HCT116 (cell line): ENCODE data around the gene AMOTL1. TPM values are rescaled to one million over a fixed set of nuclear protein-coding genes. Genes with fewer than 3 reads are reported as not detected.

Experiments
- ATAC-seq: fragments of 200-7000 bp; cut with Tn5 transposase; 2 replicates; pipeline ENCODE4 v1.9.1; 2020; ENCODE audit warnings: mild to moderate bottlenecking, moderate library complexity
- BruUV-seq: library from RNA; stranded (reverse); fragments of 400-500 nt; replicated peaks from 2 replicates; lab custom pipeline; 2021; lab: Mats Ljungman, UMichigan
- CTCF ChIA-PET: fragments of 300-600 bp; sonication (Branson Sonifier 250); formaldehyde crosslinking; loops from one replicate; lab custom pipeline; 2021; ENCODE audit warnings: antibody characterized with exemption; lab: Charles Lee
- POLR2A ChIA-PET: fragments of 300-600, 350-600 bp; sonication (Branson Sonifier 250); formaldehyde crosslinking; loops from one replicate; lab custom pipeline; 2021; ENCODE audit warnings: antibody characterized with exemption; lab: Charles Lee
- RAD21 ChIA-PET, 2 experiments: fragments of 300-600 bp; sonication (Branson Sonifier 250); formaldehyde crosslinking; loops; one replicate each; lab custom pipeline; 2023; ENCODE audit warnings: low total read pairs in 2 of 2; ENCODE audit not compliant: uncharacterized antibody in 2 of 2, unreplicated experiment in 2 of 2, low non-redundant PET in 1 of 2; lab: Charles Lee
- DNase-seq: peaks from one replicate; pipeline ENCODE4 v3.0.0-alpha.2; 2010; ENCODE audit warnings: low read depth, low spot score
- H2AFZ ChIP-seq: fragments of 200-600 bp; shearing (Covaris generic), sonication (generic); 2 replicates; pipeline ENCODE4 v1.6.1; 2017; ENCODE audit warnings: low read depth, mixed run types, mixed read lengths, antibody characterized with exemption, low read length; ENCODE audit not compliant: poor library complexity, severe bottlenecking
- H3K27ac ChIP-seq: 2 replicates; pipeline ENCODE4 v1.5.1; 2012; ENCODE audit warnings: low read depth, low read length
- H3K27me3 ChIP-seq: fragments of 200-600 bp; sonication (generic); 2 replicates; pipeline ENCODE4 v1.6.1; 2016; ENCODE audit warnings: mixed run types, low read length, mixed read lengths; ENCODE audit not compliant: insufficient read depth
- H3K36me3 ChIP-seq, 2 experiments: fragments of 200-500 bp in 1 of 2; fragments of 200-600 bp in 1 of 2; sonication (Bioruptor generic) in 1 of 2; sonication (generic) in 1 of 2; 2 replicates each; pipeline versions ENCODE4 v1.5.1 to v1.6.1; 2014 to 2016; ENCODE audit warnings: low read length in 2 of 2, inconsistent platforms in 1 of 2, mixed read lengths in 1 of 2, mixed run types in 1 of 2; ENCODE audit not compliant: insufficient read depth in 2 of 2, control insufficient read depth in 1 of 2
- H3K4me1 ChIP-seq, 2 experiments: fragments of 200-600 bp in 1 of 2; sonication (generic) in 1 of 2; 2 replicates each; pipeline versions ENCODE4 v1.5.1 to v1.6.1; 2012 to 2017; ENCODE audit warnings: low read length in 2 of 2, inconsistent platforms in 1 of 2, mild to moderate bottlenecking in 1 of 2, mixed read lengths in 1 of 2, mixed run types in 1 of 2, moderate library complexity in 1 of 2; ENCODE audit not compliant: insufficient read depth in 2 of 2, control insufficient read depth in 1 of 2
- H3K4me2 ChIP-seq: fragments of 200-600 bp; sonication (generic); 2 replicates; pipeline ENCODE4 v1.6.1; 2017; ENCODE audit warnings: mixed run types, low read length, mixed read lengths
- H3K4me3 ChIP-seq, 2 experiments: fragments of 200-600 bp in 1 of 2; sonication (generic) in 1 of 2; replicated peaks in 1 of 2; 2 replicates each; pipeline ENCODE4 v1.5.1; 2011 to 2016; ENCODE audit warnings: low read length in 2 of 2, control low read depth in 1 of 2, low read depth in 1 of 2, mild to moderate bottlenecking in 1 of 2, mixed read lengths in 1 of 2, mixed run types in 1 of 2
- H3K79me2 ChIP-seq: fragments of 200-600 bp; sonication (generic); 2 replicates; pipeline ENCODE4 v1.6.1; 2017; ENCODE audit warnings: mild to moderate bottlenecking, mixed run types, low read length, moderate library complexity, mixed read lengths; ENCODE audit not compliant: insufficient read depth
- H3K9ac ChIP-seq: fragments of 200-600 bp; sonication (generic); 2 replicates; pipeline ENCODE4 v1.6.1; 2016; ENCODE audit warnings: low read length, mixed read lengths
- H3K9me2 ChIP-seq: fragments of 200-600 bp; sonication (generic), shearing (Covaris generic); 2 replicates; pipeline ENCODE4 v1.6.1; 2017; ENCODE audit warnings: mixed run types, mild to moderate bottlenecking, moderate library complexity; ENCODE audit not compliant: insufficient read depth
- H3K9me3 ChIP-seq, 2 experiments: fragments of 200-500 bp in 1 of 2; fragments of 200-600 bp in 1 of 2; sonication (Bioruptor generic) in 1 of 2; sonication (generic) in 1 of 2; 2 replicates each; pipeline ENCODE4 v1.6.1; 2014 to 2017; ENCODE audit warnings: low read length in 2 of 2, mixed read lengths in 2 of 2, inconsistent platforms in 1 of 2, low read depth in 1 of 2, mild to moderate bottlenecking in 1 of 2, mixed run types in 1 of 2, moderate library complexity in 1 of 2; ENCODE audit not compliant: control insufficient read depth in 1 of 2, insufficient read depth in 1 of 2
- H4K20me1 ChIP-seq: fragments of 200-600 bp; sonication (generic), shearing (Covaris generic); 2 replicates; pipeline ENCODE4 v1.6.1; 2017; ENCODE audit warnings: mixed run types, mild to moderate bottlenecking, moderate library complexity; ENCODE audit not compliant: insufficient read depth
- CBX3 ChIP-seq: IDR thresholded peaks from 2 replicates; pipeline ENCODE4 v1.6.1; 2012; ENCODE audit warnings: low read depth
- CTCF ChIP-seq, 3 experiments: fragments of 200-600 bp in 1 of 3; sonication (generic) in 1 of 3; IDR thresholded peaks in 2 of 3; conservative IDR thresholded peaks in 1 of 3; 2 replicates each; pipeline ENCODE4 v1.5.1; 2012 to 2017; ENCODE audit warnings: low read depth in 2 of 3, low read length in 2 of 3, antibody characterized with exemption in 1 of 3, borderline replicate concordance in 1 of 3, control low read depth in 1 of 3, mild to moderate bottlenecking in 1 of 3, mixed read lengths in 1 of 3, mixed run types in 1 of 3, moderate library complexity in 1 of 3; ENCODE audit not compliant: insufficient read depth in 1 of 3
- ELF1 ChIP-seq: IDR thresholded peaks from 2 replicates; pipeline ENCODE4 v1.6.1; 2012; ENCODE audit warnings: low read depth, borderline replicate concordance
- EZH2 ChIP-seq: fragments of 200-600 bp; sonication (generic); IDR thresholded peaks from 2 replicates; pipeline ENCODE4 v1.6.1; 2017; ENCODE audit warnings: antibody characterized with exemption, mixed run types
- JUND ChIP-seq: IDR thresholded peaks from 2 replicates; pipeline ENCODE4 v1.6.1; 2012
- POLR2AphosphoS5 ChIP-seq: IDR thresholded peaks from 2 replicates; pipeline ENCODE4 v1.6.1; 2011; ENCODE audit warnings: mild to moderate bottlenecking, low read depth, low read length, moderate library complexity
- intact Hi-C: fragments of 100-400 bp; cut with micrococcal nuclease; formaldehyde crosslinking; loops from 2 replicates; pipeline ENCODE4 v1.10.0; 2022
- total RNA-seq: library from RNA; stranded (reverse); gene quantifications from one replicate; pipeline ENCODE4 v1.2.1, GENCODE V29; 2021; ENCODE audit not compliant: unreplicated experiment
- TF ChIP-seq, protein P1 (sequence below): IDR thresholded peaks from 2 replicates; pipeline ENCODE4 v1.6.1; 2012
- TF ChIP-seq, protein P2 (sequence below): IDR thresholded peaks from 2 replicates; pipeline ENCODE4 v1.6.1; 2011; ENCODE audit warnings: mild to moderate bottlenecking, low read length, moderate library complexity; ENCODE audit not compliant: insufficient replicate concordance; ENCODE audit errors: extremely low read depth
- TF ChIP-seq, protein P3 (sequence below): IDR thresholded peaks from 2 replicates; pipeline ENCODE4 v1.6.1; 2012

AMOTL1 gene
- total RNA-seq, 1 experiment from 2014 or later: 27.6 TPM

DNA sequence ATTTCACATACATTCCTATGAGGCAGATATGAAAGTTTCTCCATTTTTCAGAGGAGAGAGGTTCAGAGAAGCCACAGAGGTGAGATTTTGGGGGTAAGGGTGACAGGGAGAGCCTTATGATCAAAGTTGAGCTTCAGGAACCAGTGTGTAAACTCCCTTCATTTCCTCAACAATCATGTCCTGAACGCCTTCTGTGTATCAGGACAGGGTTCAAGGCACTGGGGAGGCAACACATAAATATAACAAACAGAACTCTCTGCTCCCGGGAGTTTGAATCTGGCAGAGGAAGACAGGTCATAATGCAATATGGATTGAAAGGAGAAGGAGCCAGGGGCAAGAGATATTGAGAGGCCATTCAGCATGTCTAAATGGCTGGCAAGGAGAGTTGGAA is 28.0 kb downstream of the AMOTL1 start:
- CTCF ChIA-PET: interaction anchor here (1.7 kb wide), 1 partner anchor 10 kb away, joined by 3 read pairs; no protein-coding TSS in a partner anchor
- peaks cover 49% of the 10 kb centered on the region for H3K79me2 ChIP-seq

More for the DNA sequence above, 28.0 kb downstream of the AMOTL1 start:
- RAD21 ChIA-PET: no interaction called here
- H3K4me1 ChIP-seq: peaks cover 52 to 65% of the 10 kb centered on the region in 2 experiments
- no peak overlapping the region for H3K27ac ChIP-seq
- H2AFZ ChIP-seq: no peak overlapping the region
- no peaks in the 10 kb centered on the region for H3K27me3 ChIP-seq
- H4K20me1 ChIP-seq: no peaks in the 10 kb centered on the region
- TF ChIP-seq, protein P1, sequence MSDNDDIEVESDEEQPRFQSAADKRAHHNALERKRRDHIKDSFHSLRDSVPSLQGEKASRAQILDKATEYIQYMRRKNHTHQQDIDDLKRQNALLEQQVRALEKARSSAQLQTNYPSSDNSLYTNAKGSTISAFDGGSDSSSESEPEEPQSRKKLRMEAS: no peak
- TF ChIP-seq EZH2 (no peak), CTCF (IDR thresholded peaks at IDR 0.05 in 2 of 3, conservative IDR thresholded peaks at IDR 0.05 in 1 of 3; ENCODE audit: borderline replicate concordance in 1 of 3, insufficient read depth in 1 of 3, low read depth in 2 of 3, low read length in 2 of 3) (no peak), POLR2AphosphoS5 (no peak), ELF1 (no peak), CBX3 (no peak), JUND (no peak)
- TF ChIP-seq, protein P2, sequence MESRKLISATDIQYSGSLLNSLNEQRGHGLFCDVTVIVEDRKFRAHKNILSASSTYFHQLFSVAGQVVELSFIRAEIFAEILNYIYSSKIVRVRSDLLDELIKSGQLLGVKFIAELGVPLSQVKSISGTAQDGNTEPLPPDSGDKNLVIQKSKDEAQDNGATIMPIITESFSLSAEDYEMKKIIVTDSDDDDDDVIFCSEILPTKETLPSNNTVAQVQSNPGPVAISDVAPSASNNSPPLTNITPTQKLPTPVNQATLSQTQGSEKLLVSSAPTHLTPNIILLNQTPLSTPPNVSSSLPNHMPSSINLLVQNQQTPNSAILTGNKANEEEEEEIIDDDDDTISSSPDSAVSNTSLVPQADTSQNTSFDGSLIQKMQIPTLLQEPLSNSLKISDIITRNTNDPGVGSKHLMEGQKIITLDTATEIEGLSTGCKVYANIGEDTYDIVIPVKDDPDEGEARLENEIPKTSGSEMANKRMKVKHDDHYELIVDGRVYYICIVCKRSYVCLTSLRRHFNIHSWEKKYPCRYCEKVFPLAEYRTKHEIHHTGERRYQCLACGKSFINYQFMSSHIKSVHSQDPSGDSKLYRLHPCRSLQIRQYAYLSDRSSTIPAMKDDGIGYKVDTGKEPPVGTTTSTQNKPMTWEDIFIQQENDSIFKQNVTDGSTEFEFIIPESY: no peak
- TF ChIP-seq, protein P3, sequence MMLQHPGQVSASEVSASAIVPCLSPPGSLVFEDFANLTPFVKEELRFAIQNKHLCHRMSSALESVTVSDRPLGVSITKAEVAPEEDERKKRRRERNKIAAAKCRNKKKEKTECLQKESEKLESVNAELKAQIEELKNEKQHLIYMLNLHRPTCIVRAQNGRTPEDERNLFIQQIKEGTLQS: no peak
- ATAC-seq: no peak
- no peak overlapping the region for H3K9ac ChIP-seq
- H3K36me3 ChIP-seq: 0 out of 4 replicates have a peak, but pooled peaks cover 0 to 2% of the 10 kb centered on the region in 2 experiments
- H3K4me2 ChIP-seq: peak overlapping the region; percentile 31
- H3K9me2 ChIP-seq: no peaks in the 10 kb centered on the region
- BruUV-seq: no TSS peak
- H3K4me3 ChIP-seq: no peak overlapping the region
- DNase-seq: no peak
- no peaks in the 10 kb centered on the region for H3K9me3 ChIP-seq
- POLR2A ChIA-PET: no interaction called here
- intact Hi-C loops: no loop called here
